Measurements from ENCODE around the gene PRR7. TPM values are rescaled to one million over a fixed set of nuclear protein-coding genes. Genes with fewer than 3 reads are reported as not detected.
A peak's percentile ranks its signal among the peaks of the same experiment; 100 is the strongest.

The PRR7 gene
- total and polyA plus RNA-seq, 4 experiments from 2014 or later = 5.2 to 17.8 (median 10.7) TPM

GRCh38 chr5:177431317-177432142 is 15.1 kb upstream of the PRR7 start:
- peaks cover 0 to 1% (median 0%) of the 10 kb centered on the region in 8 donors for H3K9me3 Mint-ChIP-seq
- Histone ChIP-seq H3K27me3 (ENCODE audit: insufficient read depth, low read length) (no peaks in the 10 kb centered on the region), H3K4me3 (ENCODE audit: low read length in 2 of 2) (peak overlapping the region; percentile 36 to 87), H3K4me1 (ENCODE audit: insufficient read depth, low read length) (peaks cover 94% of the 10 kb centered on the region), H3K9me3 (ENCODE audit: control insufficient read depth in 1 of 2, low read length in 2 of 2) (no peaks in the 10 kb centered on the region), H3K27ac (ENCODE audit: low read depth, low read length) (peak overlapping the region; percentile 87), H3K36me3 (ENCODE audit: insufficient read depth, low read length) (peaks cover 63% of the 10 kb centered on the region)
- no peaks in the 10 kb centered on the region for H3K27me3 Mint-ChIP-seq
- peaks cover 44 to 64% of the 10 kb centered on the region in 2 donors for H3K36me3 Mint-ChIP-seq
- H3K27ac Mint-ChIP-seq = peak overlapping the region; percentile 91 to 99 (median 96)
- peaks cover 34 to 89% (median 59%) of the 10 kb centered on the region in 4 donors for H3K4me1 Mint-ChIP-seq
- ChIA-PET CTCF (ENCODE audit: partially characterized antibody) (interaction anchor here (0.6 to 14.2 kb wide), 10 partner anchors 8 to 812 kb away, joined by 3 to 307 read pairs (median 6); partner anchors contain the start of genes F12, PFN3 and PRR7), POLR2A (ENCODE audit: partially characterized antibody) (interaction anchor here (0.7 to 14.3 kb wide), 24 partner anchors 8 to 897 kb away, joined by 3 to 1171 read pairs (median 6); partner anchors contain the start of genes GRK6, LMAN2, PFN3 and PRELID1)
- peak overlapping the region; percentile 85 to 97 (median 94) for H3K4me3 Mint-ChIP-seq
- peak; percentile 81 to 88 (median 85) for DNase-seq
- intact Hi-C loops (cut with micrococcal nuclease) = loop anchor here (1.0 kb wide), 1 partner anchor 9 kb away; no protein-coding TSS in a partner anchor

GRCh38 chr5:177432143-177432838 is 14.3 kb upstream of the PRR7 start:
- Mint-ChIP-seq H3K4me3 (peak overlapping the region; percentile 83 to 97 (median 93)), H3K27me3 (no peaks in the 10 kb centered on the region), H3K36me3 (peaks cover 52 to 68% of the 10 kb centered on the region in 2 donors), H3K27ac (peak overlapping the region; percentile 91 to 99 (median 96)), H3K9me3 (peaks cover 0 to 1% (median 0%) of the 10 kb centered on the region in 8 donors), H3K4me1 (peaks cover 34 to 97% (median 61%) of the 10 kb centered on the region in 4 donors)
- Histone ChIP-seq H3K4me3 (ENCODE audit: low read length in 2 of 2) (peak overlapping the region; percentile 36 to 87), H3K27me3 (ENCODE audit: insufficient read depth, low read length) (no peaks in the 10 kb centered on the region), H3K4me1 (ENCODE audit: insufficient read depth, low read length) (peaks cover 99% of the 10 kb centered on the region), H3K9me3 (ENCODE audit: control insufficient read depth in 1 of 2, low read length in 2 of 2) (no peaks in the 10 kb centered on the region), H3K36me3 (ENCODE audit: insufficient read depth, low read length) (peaks cover 69% of the 10 kb centered on the region), H3K27ac (ENCODE audit: low read depth, low read length) (peak overlapping the region; percentile 87)
- POLR2A ChIA-PET (ENCODE audit: partially characterized antibody) = interaction anchor here (1.0 to 14.3 kb wide), 22 partner anchors 9 to 898 kb away, joined by 3 to 1171 read pairs (median 6); partner anchors contain the start of genes GRK6, LMAN2, PFN3 and PRELID1
- intact Hi-C loops (cut with micrococcal nuclease) = no loop called here
- CTCF ChIA-PET (ENCODE audit: partially characterized antibody) = interaction anchor here (0.8 to 14.2 kb wide), 8 partner anchors 8 to 123 kb away, joined by 3 to 307 read pairs (median 30); partner anchors contain the start of genes F12, PFN3 and PRR7
- no peak for DNase-seq

GRCh38 chr5:177432839-177433657 is 13.6 kb upstream of the PRR7 start:
- Mint-ChIP-seq H3K36me3 (peaks cover 59 to 73% of the 10 kb centered on the region in 2 donors), H3K9me3 (peaks cover 0 to 1% (median 0%) of the 10 kb centered on the region in 8 donors), H3K4me1 (peaks cover 38 to 97% (median 63%) of the 10 kb centered on the region in 4 donors), H3K27me3 (no peaks in the 10 kb centered on the region), H3K27ac (peak overlapping the region; percentile 64 to 96 (median 74)), H3K4me3 (peak overlapping the region; percentile 20 to 72 (median 60))
- CTCF ChIA-PET (ENCODE audit: partially characterized antibody) = interaction anchor here (7.6 to 14.2 kb wide), 4 partner anchors 12 to 43 kb away, joined by 55 to 307 read pairs (median 109); partner anchors contain the start of genes F12, PFN3 and PRR7
- H3K36me3 ChIP-seq (ENCODE audit: insufficient read depth, low read length) = peaks cover 75% of the 10 kb centered on the region
- peak overlapping the region; percentile 23 to 87 for H3K4me3 ChIP-seq (ENCODE audit: low read length in 2 of 2)
- H3K27ac ChIP-seq (ENCODE audit: low read depth, low read length) = peak overlapping the region; percentile 87
- intact Hi-C loops (cut with micrococcal nuclease) = no loop called here
- H3K4me1 ChIP-seq (ENCODE audit: insufficient read depth, low read length) = peaks cover 98% of the 10 kb centered on the region
- no peak for DNase-seq
- H3K9me3 ChIP-seq (ENCODE audit: control insufficient read depth in 1 of 2, low read length in 2 of 2) = no peaks in the 10 kb centered on the region
- POLR2A ChIA-PET (ENCODE audit: partially characterized antibody) = interaction anchor here (1.2 to 14.3 kb wide), 12 partner anchors 9 to 72 kb away, joined by 3 to 1171 read pairs (median 6); partner anchors contain the start of genes GRK6, PFN3 and PRR7
- H3K27me3 ChIP-seq (ENCODE audit: insufficient read depth, low read length) = no peaks in the 10 kb centered on the region

- peaks cover 44 to 97% (median 65%) of the 10 kb centered on the region in 4 donors for H3K4me1 Mint-ChIP-seq
- peak overlapping the region; percentile 87 for H3K27ac ChIP-seq (ENCODE audit: low read depth, low read length)
- no peak overlapping the region for H3K4me3 ChIP-seq (ENCODE audit: low read length in 2 of 2)
- no peaks in the 10 kb centered on the region for H3K27me3 ChIP-seq (ENCODE audit: insufficient read depth, low read length)
- peak overlapping the region in 7 of 8 donors; percentile 44 to 86 (median 72) for H3K4me3 Mint-ChIP-seq
- no peak for DNase-seq
- ChIA-PET CTCF (ENCODE audit: partially characterized antibody) (interaction anchor here (0.8 to 14.2 kb wide), 4 partner anchors 12 to 43 kb away, joined by 3 to 307 read pairs (median 56); partner anchors contain the start of genes F12, PFN3 and PRR7), POLR2A (ENCODE audit: partially characterized antibody) (interaction anchor here (0.9 to 14.3 kb wide), 8 partner anchors 10 to 73 kb away, joined by 3 to 1171 read pairs (median 4); partner anchors contain the start of genes F12, GRK6, PFN3 and PRR7)
- H3K9me3 ChIP-seq (ENCODE audit: control insufficient read depth in 1 of 2, low read length in 2 of 2) = no peaks in the 10 kb centered on the region
- H3K27me3 Mint-ChIP-seq = no peaks in the 10 kb centered on the region
- H3K36me3 Mint-ChIP-seq = peaks cover 66 to 77% of the 10 kb centered on the region in 2 donors
- peak overlapping the region in 6 of 7 donors; percentile 37 to 96 (median 92) for H3K27ac Mint-ChIP-seq
- H3K4me1 ChIP-seq (ENCODE audit: insufficient read depth, low read length) = peaks cover 98% of the 10 kb centered on the region
- peaks cover 81% of the 10 kb centered on the region for H3K36me3 ChIP-seq (ENCODE audit: insufficient read depth, low read length)
- intact Hi-C loops (cut with micrococcal nuclease) = loop anchor here (1.0 kb wide), 1 partner anchor 7 kb away; the partner anchor contains the start of gene GRK6
- peaks cover 0 to 4% (median 0%) of the 10 kb centered on the region in 8 donors for H3K9me3 Mint-ChIP-seq
Observed at GRCh38 chr5:177433658-177434217, 12.9 kb upstream of the PRR7 start.

GRCh38 chr5:177434437-177434836 is 12.2 kb upstream of the PRR7 start:
- ChIA-PET CTCF (ENCODE audit: partially characterized antibody) (interaction anchor here (0.8 to 14.2 kb wide), 4 partner anchors 11 to 44 kb away, joined by 3 to 307 read pairs (median 56); partner anchors contain the start of genes F12, PFN3 and PRR7), POLR2A (ENCODE audit: partially characterized antibody) (interaction anchor here (0.9 to 14.3 kb wide), 8 partner anchors 11 to 73 kb away, joined by 3 to 1171 read pairs (median 4); partner anchors contain the start of genes F12, GRK6, PFN3 and PRR7)
- intact Hi-C loops (cut with micrococcal nuclease) = loop anchor here (1.0 kb wide), 1 partner anchor 8 kb away; the partner anchor contains the start of gene GRK6
- no peaks in the 10 kb centered on the region for H3K9me3 ChIP-seq (ENCODE audit: control insufficient read depth in 1 of 2, low read length in 2 of 2)
- Mint-ChIP-seq H3K9me3 (peaks cover 0 to 4% (median 0%) of the 10 kb centered on the region in 8 donors), H3K4me3 (peak overlapping the region; percentile 67 to 87 (median 78)), H3K27me3 (no peaks in the 10 kb centered on the region), H3K36me3 (peaks cover 63 to 74% of the 10 kb centered on the region in 2 donors), H3K27ac (peak overlapping the region; percentile 86 to 94 (median 91)), H3K4me1 (peaks cover 40 to 94% (median 63%) of the 10 kb centered on the region in 4 donors)
- H3K4me3 ChIP-seq (ENCODE audit: low read length in 2 of 2) = no peak overlapping the region
- DNase-seq = peak in 4 of 5 donors; percentile 40 to 77 (median 49)
- peak overlapping the region; percentile 87 for H3K27ac ChIP-seq (ENCODE audit: low read depth, low read length)
- peaks cover 83% of the 10 kb centered on the region for H3K36me3 ChIP-seq (ENCODE audit: insufficient read depth, low read length)
- no peaks in the 10 kb centered on the region for H3K27me3 ChIP-seq (ENCODE audit: insufficient read depth, low read length)
- H3K4me1 ChIP-seq (ENCODE audit: insufficient read depth, low read length) = peaks cover 99% of the 10 kb centered on the region

Data from CD4-positive, alpha-beta memory T cell (primary cell).